Endothelial cell of umbilical vein (primary cell): ENCODE data around the gene IL13RA1. TPM values are rescaled to one million over a fixed set of nuclear protein-coding genes. Genes with fewer than 3 reads are reported as not detected.
"Not testable (repeated sequence)": the region's sequence is repeated elsewhere in the genome, so short reads cannot be mapped to it uniquely, and the experiment has no call there.

Experiments used
- BruUV-seq: library from RNA; stranded (reverse); fragments of 400-500 nt; replicated peaks from 2 replicates; lab custom pipeline; 2021; lab: Mats Ljungman, UMichigan
- CTCF ChIA-PET: fragments of 300-600, 350-600 bp; sonication (Branson Sonifier 250); formaldehyde crosslinking; loops from one replicate; lab custom pipeline; 2021; ENCODE audit warnings: antibody characterized with exemption, inconsistent platforms; lab: Charles Lee
- POLR2A ChIA-PET: fragments of 300-600, 350-600 bp; sonication (Branson Sonifier 250); formaldehyde crosslinking; loops from one replicate; lab custom pipeline; 2021; ENCODE audit warnings: antibody characterized with exemption, inconsistent platforms; lab: Charles Lee
- DNase-seq: peaks from one replicate; pipeline ENCODE4 v3.0.0-alpha.2; 2011; ENCODE audit warnings: low read depth, low spot score
- FAIRE-seq: peaks from 2 replicates; lab custom pipeline; 2011; peaks lifted over from hg19 to GRCh38; lab: Jason Lieb, UNC
- H2AFZ ChIP-seq: 2 replicates; pipeline ENCODE4 v1.6.0; 2012; ENCODE audit warnings: low read depth, low read length, control low read depth, inconsistent platforms
- H3K27ac ChIP-seq: 2 replicates; pipeline ENCODE4 v1.5.1; 2011; ENCODE audit warnings: low read depth, mild to moderate bottlenecking, control low read depth, low read length, moderate library complexity; ENCODE audit not compliant: insufficient read depth
- H3K27me3 ChIP-seq, 2 experiments: 2 replicates each; pipeline versions ENCODE4 v1.6.0 to v1.6.1; 2011; ENCODE audit warnings: low read length in 2 of 2, mixed read lengths in 1 of 2; ENCODE audit not compliant: control insufficient read depth in 2 of 2, insufficient read depth in 2 of 2
- H3K36me3 ChIP-seq, 2 experiments: 2 replicates in 1 of 2; 3 replicates in 1 of 2; pipeline ENCODE4 v1.5.1; 2011; ENCODE audit warnings: low read length in 2 of 2, mild to moderate bottlenecking in 1 of 2, moderate library complexity in 1 of 2; ENCODE audit not compliant: control insufficient read depth in 2 of 2, insufficient read depth in 2 of 2; ENCODE audit errors: extremely low read depth in 1 of 2
- H3K4me1 ChIP-seq: 3 replicates; pipeline ENCODE4 v1.5.1; 2011; ENCODE audit warnings: mild to moderate bottlenecking, low read length; ENCODE audit not compliant: control insufficient read depth, insufficient read depth; ENCODE audit errors: extremely low read depth
- H3K4me2 ChIP-seq: 2 replicates; pipeline ENCODE4 v1.6.1; 2011; ENCODE audit warnings: low read length, control low read depth, mixed read lengths; ENCODE audit not compliant: insufficient read depth
- H3K4me3 ChIP-seq, 3 experiments: fragments of 200-600 bp in 1 of 3; sonication (generic), shearing (Covaris generic) in 1 of 3; replicated peaks in 1 of 3; 2 replicates each; pipeline ENCODE4 v1.5.1; 2011 to 2016; ENCODE audit warnings: control low read depth in 3 of 3, low read length in 3 of 3, mild to moderate bottlenecking in 2 of 3, inconsistent platforms in 1 of 3, low read depth in 1 of 3, moderate library complexity in 1 of 3; ENCODE audit not compliant: insufficient read depth in 1 of 3
- H3K79me2 ChIP-seq: 2 replicates; pipeline ENCODE4 v1.6.0; 2012; ENCODE audit warnings: low read length, inconsistent platforms; ENCODE audit not compliant: control insufficient read depth, insufficient read depth
- H3K9ac ChIP-seq: replicated peaks from 2 replicates; pipeline ENCODE3; 2011; ENCODE audit warnings: low read length, control low read depth; ENCODE audit not compliant: insufficient read depth; ENCODE audit errors: extremely low read depth
- H3K9me1 ChIP-seq: replicated peaks from 3 replicates; pipeline ENCODE4 v1.6.0; 2011; ENCODE audit warnings: mild to moderate bottlenecking, low read length; ENCODE audit not compliant: control insufficient read depth, insufficient read depth; ENCODE audit errors: extremely low read depth
- H3K9me3 ChIP-seq: replicated peaks from 2 replicates; pipeline ENCODE4 v1.5.1; 2012; ENCODE audit warnings: low read length, inconsistent platforms; ENCODE audit not compliant: control insufficient read depth, insufficient read depth
- H4K20me1 ChIP-seq: replicated peaks from 2 replicates; pipeline ENCODE3; 2011; ENCODE audit warnings: mild to moderate bottlenecking, low read length; ENCODE audit not compliant: control insufficient read depth, insufficient read depth; ENCODE audit errors: extremely low read depth
- CTCF ChIP-seq, 2 donors: IDR thresholded peaks; 1 replicate in 1 of 2; 2 replicates in 1 of 2; pipeline ENCODE4 v1.5.1; 2011; ENCODE audit warnings: low read length in 2 of 2, mild to moderate bottlenecking in 2 of 2, moderate library complexity in 2 of 2, control low read depth in 1 of 2, inconsistent platforms in 1 of 2, low read depth in 1 of 2; ENCODE audit not compliant: insufficient read depth in 1 of 2; ENCODE audit errors: extremely low read depth in 1 of 2
- EZH2 ChIP-seq: IDR thresholded peaks from 2 replicates; pipeline ENCODE4 v1.6.1; 2012; ENCODE audit warnings: borderline replicate concordance, low read depth, mild to moderate bottlenecking, moderate library complexity, low read length, inconsistent platforms; ENCODE audit not compliant: severe bottlenecking
- FOS ChIP-seq: IDR thresholded peaks from 2 replicates; pipeline ENCODE4 v1.6.1; 2011; ENCODE audit warnings: mild to moderate bottlenecking, low read length, moderate library complexity, borderline replicate concordance; ENCODE audit not compliant: insufficient read depth
- GATA2 ChIP-seq: IDR thresholded peaks from 2 replicates; pipeline ENCODE4 v1.7.0; 2011; ENCODE audit warnings: low read depth, mild to moderate bottlenecking, moderate library complexity, mixed read lengths, low read length; ENCODE audit not compliant: insufficient read length, insufficient read depth
- JUN ChIP-seq: IDR thresholded peaks from 2 replicates; pipeline ENCODE4 v1.6.1; 2011; ENCODE audit warnings: borderline replicate concordance, low read depth; ENCODE audit not compliant: insufficient read length, insufficient read depth
- MYC ChIP-seq: IDR thresholded peaks from one replicate; pipeline ENCODE4 v1.6.1; 2011; ENCODE audit warnings: mild to moderate bottlenecking, low read depth, low read length
- POLR2A ChIP-seq: IDR thresholded peaks from 2 replicates; pipeline ENCODE4 v1.6.1; 2012; ENCODE audit warnings: low read depth, mild to moderate bottlenecking, control low read depth, low read length
- POLR2AphosphoS5 ChIP-seq: IDR thresholded peaks from 2 replicates; pipeline ENCODE4 v1.6.1; 2012; ENCODE audit warnings: low read depth, mild to moderate bottlenecking, control low read depth, low read length, moderate library complexity; ENCODE audit not compliant: insufficient read depth
- dilution Hi-C: fragments of 300-500 bp; cut with MboI; formaldehyde crosslinking; loops from one replicate; pipeline ENCODE4 v1.15.0; 2019; ENCODE audit warnings: low sequenced_read_pairs; ENCODE audit not compliant: extremely low pct_ligation_motif_present
- intact Hi-C: fragments of 100-400 bp; cut with micrococcal nuclease; formaldehyde crosslinking; loops from one replicate; pipeline ENCODE4 v1.10.0; 2022
- polyA plus RNA-seq, 4 experiments: library from polyadenylated mRNA; depleted of rRNA in 3 of 4; stranded (reverse) in 3 of 4; unstranded in 1 of 4; fragments of >200 nt; gene quantifications; 2 replicates each; pipeline versions ENCODE4 v1.2.1 to v1.2.3, GENCODE V29; 2011 to 2012; ENCODE audit warnings: missing spikeins in 1 of 4
- total RNA-seq: library from RNA; stranded (reverse); gene quantifications from 2 replicates; pipeline ENCODE4 v1.2.3, GENCODE V29; 2021
- TF ChIP-seq, protein P1 (sequence below): IDR thresholded peaks from 2 replicates; pipeline ENCODE4 v1.6.1; 2011; ENCODE audit not compliant: insufficient read depth, insufficient read length

IL13RA1 gene
- total and polyA plus RNA-seq, 2 donors (not counting 3 experiments of a cell fraction or from before 2014, with no cell fraction given): 40.7 to 61.9 TPM

GRCh38 chrX:118714521-118714920 lies 12.9 kb upstream of the IL13RA1 start:
- DNase-seq (no peak), FAIRE-seq (no peak)
- POLR2A ChIA-PET: no interaction called here
- no peaks in the 10 kb centered on the region for H3K27me3 ChIP-seq
- no peak for TF ChIP-seq EZH2
- TF ChIP-seq JUN: no peak
- TF ChIP-seq FOS: no peak
- TF ChIP-seq POLR2A: no peak
- TF ChIP-seq CTCF (IDR thresholded peaks at IDR 0.05; ENCODE audit: extremely low read depth in 1 of 2, insufficient read depth in 1 of 2, low read depth in 1 of 2, low read length in 2 of 2): no peak
- TF ChIP-seq GATA2: no peak
- no peak for TF ChIP-seq POLR2AphosphoS5
- no peak for TF ChIP-seq MYC
- TF ChIP-seq, protein P1, sequence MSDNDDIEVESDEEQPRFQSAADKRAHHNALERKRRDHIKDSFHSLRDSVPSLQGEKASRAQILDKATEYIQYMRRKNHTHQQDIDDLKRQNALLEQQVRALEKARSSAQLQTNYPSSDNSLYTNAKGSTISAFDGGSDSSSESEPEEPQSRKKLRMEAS: no peak
- H3K9ac ChIP-seq: no peak overlapping the region
- H3K9me1 ChIP-seq: no peaks in the 10 kb centered on the region
- H3K4me1 ChIP-seq: no peaks in the 10 kb centered on the region
- intact Hi-C loops (no loop called here), dilution Hi-C loops (no loop called here)
- H3K4me3 ChIP-seq: no peak overlapping the region
- no TSS peak for BruUV-seq
- no peaks in the 10 kb centered on the region for H3K36me3 ChIP-seq
- no peaks in the 10 kb centered on the region for H4K20me1 ChIP-seq
- no peak overlapping the region for H3K4me2 ChIP-seq
- CTCF ChIA-PET: no interaction called here
- H3K27ac ChIP-seq: no peak overlapping the region
- no peaks in the 10 kb centered on the region for H3K9me3 ChIP-seq
- H3K79me2 ChIP-seq: no peaks in the 10 kb centered on the region
- H2AFZ ChIP-seq: no peak overlapping the region

- H3K36me3 ChIP-seq, H3K9me3 ChIP-seq, CTCF ChIA-PET, FAIRE-seq, H3K4me3 ChIP-seq, H3K27ac ChIP-seq, BruUV-seq, H3K79me2 ChIP-seq, POLR2A ChIA-PET, H3K27me3 ChIP-seq, H3K9ac ChIP-seq, intact Hi-C loops, H4K20me1 ChIP-seq, DNase-seq, dilution Hi-C loops, H2AFZ ChIP-seq, H3K9me1 ChIP-seq, H3K4me1 ChIP-seq, H3K4me2 ChIP-seq: not testable (repeated sequence)
These were observed 11.5 kb upstream of the IL13RA1 start for GRCh38 chrX:118715917-118716316.

DNA sequence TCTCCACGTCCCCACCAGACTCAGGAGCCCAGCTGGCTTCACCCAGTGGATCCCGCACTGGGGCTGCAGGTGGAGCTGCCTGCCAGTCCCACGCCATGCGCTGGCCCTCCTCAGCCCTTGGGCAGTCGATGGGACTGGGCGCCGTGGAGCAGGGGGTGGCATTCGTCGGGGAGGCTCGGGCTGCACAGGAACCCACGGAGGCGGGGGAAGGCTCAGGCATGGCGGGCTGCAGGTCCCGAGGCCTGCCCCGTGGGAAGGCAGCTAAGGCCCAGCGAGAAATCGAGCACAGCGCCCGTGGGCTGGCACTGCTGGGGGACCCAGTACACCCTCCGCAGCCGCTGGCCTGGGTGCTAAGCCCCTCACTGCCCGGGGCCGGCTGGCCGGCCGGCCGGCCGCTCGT lies 10.6 kb upstream of the IL13RA1 start:
- BruUV-seq, H3K4me2 ChIP-seq, H3K27me3 ChIP-seq, DNase-seq, H2AFZ ChIP-seq, H3K9ac ChIP-seq, H3K4me1 ChIP-seq, H4K20me1 ChIP-seq, CTCF ChIA-PET, H3K9me1 ChIP-seq, POLR2A ChIA-PET, H3K36me3 ChIP-seq, dilution Hi-C loops, FAIRE-seq, H3K79me2 ChIP-seq, H3K9me3 ChIP-seq, H3K27ac ChIP-seq, intact Hi-C loops, H3K4me3 ChIP-seq: not testable (repeated sequence)
